H9 (cell line): ENCODE results near the gene MSL2. TPM values are rescaled to one million over a fixed set of nuclear protein-coding genes. Genes with fewer than 3 reads are reported as not detected.

ENCODE experiments used
- DNase-seq: peaks from one replicate; pipeline ENCODE4 v3.0.0-alpha.2; 2017
- H2AFZ ChIP-seq: one replicate; pipeline ENCODE4 v1.6.1; 2013; ENCODE audit warnings: mild to moderate bottlenecking, low read length, control low read depth, moderate library complexity
- H2AK5ac ChIP-seq: 2 replicates; pipeline ENCODE4 v1.6.1; 2013; ENCODE audit warnings: low read length, control low read depth, mixed read lengths; ENCODE audit not compliant: insufficient read length
- H2BK120ac ChIP-seq: one replicate; pipeline ENCODE4 v1.6.1; 2013; ENCODE audit warnings: low read depth, mild to moderate bottlenecking, low read length, control low read depth, inconsistent platforms; ENCODE audit not compliant: poor library complexity, severe bottlenecking
- H2BK12ac ChIP-seq: 2 replicates; pipeline ENCODE4 v1.6.1; 2013; ENCODE audit warnings: low read length, control low read depth, mixed read lengths, low read depth; ENCODE audit not compliant: insufficient read length
- H2BK15ac ChIP-seq: 2 replicates; pipeline ENCODE4 v1.6.1; 2013; ENCODE audit warnings: low read depth, low read length, control low read depth
- H2BK20ac ChIP-seq: one replicate; pipeline ENCODE4 v1.6.1; 2013; ENCODE audit warnings: low read depth, mild to moderate bottlenecking, low read length, control low read depth, inconsistent platforms; ENCODE audit not compliant: poor library complexity, severe bottlenecking
- H2BK5ac ChIP-seq: 2 replicates; pipeline ENCODE4 v1.6.1; 2013; ENCODE audit warnings: low read length, control low read depth, mixed read lengths; ENCODE audit not compliant: insufficient read length
- H3K14ac ChIP-seq: 2 replicates; pipeline ENCODE4 v1.6.1; 2013; ENCODE audit warnings: low read length, control low read depth; ENCODE audit not compliant: insufficient read depth
- H3K18ac ChIP-seq: 2 replicates; pipeline ENCODE4 v1.6.1; 2013; ENCODE audit warnings: low read depth, mild to moderate bottlenecking, mixed read lengths, low read length, control low read depth; ENCODE audit not compliant: insufficient read length
- H3K23ac ChIP-seq: 2 replicates; pipeline ENCODE4 v1.6.1; 2013; ENCODE audit warnings: low read length, control low read depth, mixed read lengths, low read depth; ENCODE audit not compliant: insufficient read length
- H3K23me2 ChIP-seq: 2 replicates; pipeline ENCODE4 v1.6.1; 2013; ENCODE audit warnings: low read depth, mild to moderate bottlenecking, mixed read lengths, low read length, control low read depth; ENCODE audit not compliant: insufficient read length, poor library complexity, severe bottlenecking
- H3K27ac ChIP-seq: 2 replicates; pipeline ENCODE4 v1.5.1; 2013; ENCODE audit warnings: low read length, control low read depth, mixed read lengths, low read depth; ENCODE audit not compliant: insufficient read length
- H3K27me3 ChIP-seq: 2 replicates; pipeline ENCODE4 v1.6.1; 2013; ENCODE audit warnings: low read length, control low read depth, inconsistent platforms; ENCODE audit not compliant: insufficient read depth
- H3K4ac ChIP-seq: 2 replicates; pipeline ENCODE4 v1.6.1; 2013; ENCODE audit warnings: low read depth, mild to moderate bottlenecking, control low read depth, inconsistent platforms, low read length, moderate library complexity
- H3K4me1 ChIP-seq: 2 replicates; pipeline ENCODE4 v1.6.1; 2013; ENCODE audit warnings: low read length, control low read depth, inconsistent platforms; ENCODE audit not compliant: insufficient read depth
- H3K4me2 ChIP-seq: 2 replicates; pipeline ENCODE4 v1.6.1; 2013; ENCODE audit warnings: low read length, control low read depth, mixed read lengths; ENCODE audit not compliant: insufficient read length, insufficient read depth
- H3K56ac ChIP-seq: 2 replicates; pipeline ENCODE4 v1.6.1; 2013; ENCODE audit warnings: low read depth, mild to moderate bottlenecking, mixed read lengths, low read length, control low read depth; ENCODE audit not compliant: insufficient read length
- H3K79me1 ChIP-seq: 2 replicates; pipeline ENCODE4 v1.6.1; 2013; ENCODE audit warnings: low read depth, mild to moderate bottlenecking, moderate library complexity, low read length, control low read depth, inconsistent platforms; ENCODE audit not compliant: insufficient read depth, poor library complexity, severe bottlenecking
- H3K79me2 ChIP-seq: 2 replicates; pipeline ENCODE4 v1.6.1; 2013; ENCODE audit warnings: low read length, control low read depth, inconsistent platforms; ENCODE audit not compliant: insufficient read depth
- H3K9ac ChIP-seq: 2 replicates; pipeline ENCODE4 v1.6.1; 2013; ENCODE audit warnings: low read length, control low read depth, mixed read lengths; ENCODE audit not compliant: insufficient read length; ENCODE audit errors: extremely low read depth
- H3K9me3 ChIP-seq: one replicate; pipeline ENCODE4 v1.6.1; 2013; ENCODE audit warnings: low read depth, low read length, inconsistent platforms; ENCODE audit not compliant: control insufficient read depth
- H3T11ph ChIP-seq: one replicate; pipeline ENCODE4 v1.6.1; 2013; ENCODE audit warnings: mild to moderate bottlenecking, low read length, control low read depth, inconsistent platforms
- H4K20me1 ChIP-seq: one replicate; pipeline ENCODE4 v1.6.1; 2013; ENCODE audit not compliant: control insufficient read depth, insufficient read length, insufficient read depth
- H4K5ac ChIP-seq: 2 replicates; pipeline ENCODE4 v1.6.1; 2013; ENCODE audit warnings: low read depth, mild to moderate bottlenecking, mixed read lengths, low read length, control low read depth; ENCODE audit not compliant: insufficient read length
- H4K8ac ChIP-seq: replicated peaks from 2 replicates; pipeline ENCODE4 v1.6.1; 2013; ENCODE audit warnings: low read length, control low read depth, mixed read lengths, low read depth; ENCODE audit not compliant: insufficient read length
- H4K91ac ChIP-seq: 2 replicates; pipeline ENCODE4 v1.6.1; 2013; ENCODE audit warnings: low read depth, mild to moderate bottlenecking, moderate library complexity, mixed read lengths, low read length, control low read depth; ENCODE audit not compliant: insufficient read length
- H3K27ac Mint-ChIP-seq, 3 experiments: 2 replicates in 2 of 3; 3 replicates in 1 of 3; pipeline ENCODE4 v1.8.0; 2020 to 2021; ENCODE audit warnings: mixed read lengths in 3 of 3, mild to moderate bottlenecking in 1 of 3, moderate library complexity in 1 of 3
- H3K27me3 Mint-ChIP-seq: 2 replicates; pipeline ENCODE4 v1.8.0; 2021; ENCODE audit warnings: low read depth, mild to moderate bottlenecking, moderate library complexity, mixed read lengths
- H3K36me3 Mint-ChIP-seq, 3 experiments: 2 replicates in 2 of 3; 3 replicates in 1 of 3; pipeline ENCODE4 v1.8.0; 2020 to 2021; ENCODE audit warnings: low read depth in 3 of 3, mixed read lengths in 3 of 3; ENCODE audit not compliant: insufficient read depth in 1 of 3
- H3K4me1 Mint-ChIP-seq, 2 experiments: 2 replicates each; pipeline ENCODE4 v1.8.0; 2020; ENCODE audit warnings: mixed read lengths in 2 of 2
- H3K4me3 Mint-ChIP-seq, 2 experiments: 2 replicates in 1 of 2; 3 replicates in 1 of 2; pipeline ENCODE4 v1.8.0; 2020 to 2021; ENCODE audit warnings: mild to moderate bottlenecking in 2 of 2, mixed read lengths in 2 of 2, moderate library complexity in 1 of 2
- H3K9me3 Mint-ChIP-seq, 2 experiments: 2 replicates in 1 of 2; 3 replicates in 1 of 2; pipeline ENCODE4 v1.8.0; 2020; ENCODE audit warnings: mild to moderate bottlenecking in 2 of 2, mixed read lengths in 2 of 2, moderate library complexity in 1 of 2
- whole genome bisulfite sequencing: extraction: QIAGEN DNeasy Blood & Tissue Kit; methylation state at CpG from one replicate; pipeline ENCODE4 v1.1.7; 2013; ENCODE audit warnings: missing lambda C conversion rate, low lambda C conversion rate, mixed read lengths; ENCODE audit not compliant: insufficient read length; ENCODE audit errors: extremely low coverage; 5-methylcytosine and 5-hydroxymethylcytosine counted together
- total RNA-seq: library from RNA; stranded (reverse); gene quantifications from 2 replicates; pipeline ENCODE4 v1.2.1, GENCODE V29; 2021
- TF ChIP-seq, protein P1 (sequence below): fragments of 200-600 bp; sonication (generic); conservative IDR thresholded peaks from 3 replicates; pipeline ENCODE4 v1.8.0; 2021; ENCODE audit warnings: antibody characterized with exemption, mild to moderate bottlenecking

The MSL2 gene
- total RNA-seq, 1 experiment from 2014 or later, result 42.7 TPM

DNA sequence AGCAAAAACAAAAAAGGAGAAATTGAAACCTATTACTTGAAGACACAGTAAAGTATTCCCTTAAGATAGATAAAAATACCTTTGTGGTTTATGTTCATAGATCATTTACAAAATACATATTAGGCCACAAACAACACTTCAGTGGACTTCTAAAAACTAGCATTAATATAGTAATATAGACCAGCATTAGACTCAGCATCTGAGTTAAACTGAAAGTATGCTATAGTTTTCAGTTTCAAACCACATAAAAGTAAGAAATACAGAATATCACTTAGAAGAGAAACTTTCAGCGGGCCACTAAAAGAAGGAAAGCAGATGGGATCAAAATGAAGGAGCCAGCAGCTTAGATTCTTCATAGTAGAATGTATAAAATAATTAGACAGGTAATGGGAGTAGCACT lies 86.6 kb downstream of the MSL2 start:
- Mint-ChIP-seq H3K27ac (no peak overlapping the region), H3K4me3 (no peak overlapping the region), H3K36me3 (peaks cover 19 to 32% (median 25%) of the 10 kb centered on the region in 3 experiments), H3K9me3 (peaks cover 16 to 24% of the 10 kb centered on the region in 2 experiments), H3K4me1 (no peaks in the 10 kb centered on the region), H3K27me3 (0 out of 2 replicates have a peak, but pooled peaks cover 1% of the 10 kb centered on the region)
- H3K27ac ChIP-seq, result no peak overlapping the region
- H3K23me2 ChIP-seq, result no peaks in the 10 kb centered on the region
- H3K23ac ChIP-seq, result no peak overlapping the region
- TF ChIP-seq, protein P1, sequence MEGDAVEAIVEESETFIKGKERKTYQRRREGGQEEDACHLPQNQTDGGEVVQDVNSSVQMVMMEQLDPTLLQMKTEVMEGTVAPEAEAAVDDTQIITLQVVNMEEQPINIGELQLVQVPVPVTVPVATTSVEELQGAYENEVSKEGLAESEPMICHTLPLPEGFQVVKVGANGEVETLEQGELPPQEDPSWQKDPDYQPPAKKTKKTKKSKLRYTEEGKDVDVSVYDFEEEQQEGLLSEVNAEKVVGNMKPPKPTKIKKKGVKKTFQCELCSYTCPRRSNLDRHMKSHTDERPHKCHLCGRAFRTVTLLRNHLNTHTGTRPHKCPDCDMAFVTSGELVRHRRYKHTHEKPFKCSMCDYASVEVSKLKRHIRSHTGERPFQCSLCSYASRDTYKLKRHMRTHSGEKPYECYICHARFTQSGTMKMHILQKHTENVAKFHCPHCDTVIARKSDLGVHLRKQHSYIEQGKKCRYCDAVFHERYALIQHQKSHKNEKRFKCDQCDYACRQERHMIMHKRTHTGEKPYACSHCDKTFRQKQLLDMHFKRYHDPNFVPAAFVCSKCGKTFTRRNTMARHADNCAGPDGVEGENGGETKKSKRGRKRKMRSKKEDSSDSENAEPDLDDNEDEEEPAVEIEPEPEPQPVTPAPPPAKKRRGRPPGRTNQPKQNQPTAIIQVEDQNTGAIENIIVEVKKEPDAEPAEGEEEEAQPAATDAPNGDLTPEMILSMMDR, result no peak
- no peak overlapping the region for H4K8ac ChIP-seq
- no peak overlapping the region for H2BK15ac ChIP-seq
- no peak for DNase-seq
- H2BK120ac ChIP-seq, result no peak overlapping the region
- H3K4ac ChIP-seq, result no peak overlapping the region
- H2BK12ac ChIP-seq, result no peak overlapping the region
- no peak overlapping the region for H3T11ph ChIP-seq
- H3K9me3 ChIP-seq, result no peaks in the 10 kb centered on the region
- no peak overlapping the region for H3K18ac ChIP-seq
- no CpG with 5 or more reads among the region's 1 CpG for WGBS
- H3K14ac ChIP-seq, result no peak overlapping the region
- no peaks in the 10 kb centered on the region for H3K4me1 ChIP-seq
- H3K56ac ChIP-seq, result no peak overlapping the region
- H3K79me1 ChIP-seq, result no peaks in the 10 kb centered on the region
- no peak overlapping the region for H4K5ac ChIP-seq
- no peaks in the 10 kb centered on the region for H3K27me3 ChIP-seq
- no peak overlapping the region for H4K91ac ChIP-seq
- no peak overlapping the region for H3K4me2 ChIP-seq
- H2AK5ac ChIP-seq, result no peak overlapping the region
- no peak overlapping the region for H2BK5ac ChIP-seq
- no peak overlapping the region for H2BK20ac ChIP-seq
- H2AFZ ChIP-seq, result no peak overlapping the region
- no peak overlapping the region for H3K9ac ChIP-seq
- no peaks in the 10 kb centered on the region for H4K20me1 ChIP-seq
- H3K79me2 ChIP-seq, result no peaks in the 10 kb centered on the region
